K562 treated with DMSO at 1 percent for 4 hours (cell line): ENCODE results near the gene EFHC1. TPM values are rescaled to one million over a fixed set of nuclear protein-coding genes. Genes with fewer than 3 reads are reported as not detected.

Source experiments
- total RNA-seq: library from RNA; unstranded; fragments of 300-600 nt; gene quantifications from 2 replicates; pipeline ENCODE4 v1.2.3, GENCODE V29; 2022; ENCODE audit not compliant: insufficient read depth

The EFHC1 gene
- 5.3 and 16.8 TPM in 2 replicates for total RNA-seq

DNA sequence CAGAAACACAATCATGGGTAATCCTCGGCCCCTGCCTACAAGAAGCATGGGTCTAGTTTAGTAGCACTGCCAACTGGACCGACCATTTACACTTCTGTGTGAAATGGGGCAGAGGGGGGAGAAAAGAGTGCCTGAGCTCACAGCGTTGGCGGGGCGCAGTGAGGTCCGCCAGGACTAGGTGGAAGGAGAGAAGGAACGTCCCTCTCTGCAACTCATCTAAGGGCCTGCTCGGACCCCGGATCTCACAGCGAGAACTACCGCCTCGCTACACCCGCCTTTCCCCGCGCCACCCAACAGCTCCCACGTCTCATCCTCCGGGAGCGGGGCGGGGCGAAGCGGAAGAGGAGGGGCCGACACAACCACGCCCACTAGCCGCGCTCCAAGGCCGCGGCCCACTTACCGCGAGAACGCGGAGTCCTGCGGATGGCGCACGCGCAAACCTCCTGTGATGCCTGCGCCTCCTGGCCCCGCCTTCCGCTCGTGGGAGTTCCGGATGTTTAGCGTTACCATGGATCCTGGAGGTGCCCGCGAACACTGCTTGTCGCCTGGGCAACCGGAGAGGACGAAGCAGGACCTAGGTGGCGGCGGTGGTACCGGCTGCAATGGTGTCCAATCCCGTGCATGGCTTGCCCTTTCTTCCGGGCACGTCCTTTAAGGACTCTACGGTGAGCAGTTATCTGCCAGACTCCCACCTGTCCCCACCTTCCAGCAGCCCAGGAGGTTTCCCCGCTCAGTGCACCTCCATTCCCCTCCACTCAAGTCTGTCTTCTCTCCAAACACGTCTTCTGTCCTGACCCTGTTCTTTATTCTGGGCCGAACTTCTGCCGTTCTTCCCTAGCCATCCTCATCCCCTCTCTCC lies at the start of gene EFHC1:
Gene EFHC1 (plus strand): TSS at position 534 of the 859 bp plus-strand sequence. CDS start 69 bp downstream, at position 603.

Other genes with a start within 250 kb of the EFHC1 start
- gene IL17A, start 234.0 kb upstream of the EFHC1 start, total RNA-seq, result not detected in 2 replicates
- not detected in 2 replicates for gene IL17F, start 175.8 kb upstream of the EFHC1 start, total RNA-seq
- 163 and 205 TPM in 2 replicates for gene MCM3, start 135.6 kb upstream of the EFHC1 start, total RNA-seq
- gene PAQR8, start 58.2 kb upstream of the EFHC1 start, total RNA-seq, result 9.3 and 12.5 TPM in 2 replicates
- 10.3 and 12.5 TPM in 2 replicates for gene TRAM2, start 156.7 kb downstream of the EFHC1 start, total RNA-seq